ENCODE measurements around the gene GSDMA.
"Not testable (repeated sequence)": the region's sequence is repeated elsewhere in the genome, so short reads cannot be mapped to it uniquely, and the experiment has no call there.

The GSDMA gene

GRCh38 chr17:39999067-39999466 lies 36.3 kb downstream of the GSDMA start:
- no peak for DNase-seq

- no peak for DNase-seq
Observed at GRCh38 chr17:40000161-40000560, 37.4 kb downstream of the GSDMA start.

- not testable (repeated sequence) for DNase-seq
Observed at GRCh38 chr17:40001335-40001734, 38.5 kb downstream of the GSDMA start.

- DNase-seq: no peak
Observed at GRCh38 chr17:40004072-40004471, 41.3 kb downstream of the GSDMA start.

GRCh38 chr17:40004712-40005111 lies 41.9 kb downstream of the GSDMA start:
- DNase-seq: no peak

GRCh38 chr17:40005520-40005919 lies 42.7 kb downstream of the GSDMA start:
- DNase-seq: no peak

GRCh38 chr17:40010946-40011500 lies 48.2 kb downstream of the GSDMA start:
- DNase-seq: not testable (repeated sequence)

GRCh38 chr17:40012017-40012647 lies 49.3 kb downstream of the GSDMA start:
- DNase-seq: not testable (repeated sequence)

GRCh38 chr17:40014375-40014980 lies 51.7 kb downstream of the GSDMA start:
- DNase-seq: no peak

- DNase-seq: no peak
Observed at GRCh38 chr17:40015005-40015997, 52.5 kb downstream of the GSDMA start, which contains the start of gene CSF3. Gene CSF3 (plus strand): TSS chr17:40015440. CDS start chr17:40015475, 35 bp downstream.

GRCh38 chr17:40015998-40016985 lies 53.5 kb downstream of the GSDMA start:
- DNase-seq: no peak

- no peak for DNase-seq
Observed at GRCh38 chr17:40017422-40018080, 54.7 kb downstream of the GSDMA start.

GRCh38 chr17:40018211-40019121 lies 55.7 kb downstream of the GSDMA start:
- no peak for DNase-seq

GRCh38 chr17:40019140-40019991 lies 56.6 kb downstream of the GSDMA start:
- no peak for DNase-seq

GRCh38 chr17:40020146-40020545 lies 57.3 kb downstream of the GSDMA start:
- no peak for DNase-seq

- no peak for DNase-seq
Observed at GRCh38 chr17:40021451-40021971, 58.7 kb downstream of the GSDMA start.

GRCh38 chr17:40022497-40022896 lies 59.7 kb downstream of the GSDMA start:
- no peak for DNase-seq

GRCh38 chr17:40022961-40023541 lies 60.2 kb downstream of the GSDMA start:
- no peak for DNase-seq

Data from NCI-H446 treated with DMSO at 0.1 percent for 48 hours (cell line).